Measurements from ENCODE around the gene MAEL.
A peak's percentile ranks its signal among the peaks of the same experiment; 100 is the strongest.
"Not testable (repeated sequence)": the region's sequence is repeated elsewhere in the genome, so short reads cannot be mapped to it uniquely, and the experiment has no call there.

Gene MAEL

GRCh38 chr1:166978821-166979220, 10.3 kb upstream of the MAEL start:
- no peak for DNase-seq

- no peak for DNase-seq
Observed at GRCh38 chr1:166980383-166980782, 8.7 kb upstream of the MAEL start.

GRCh38 chr1:166980818-166981217, 8.3 kb upstream of the MAEL start:
- DNase-seq = no peak

- no peak for DNase-seq
Observed at GRCh38 chr1:166981589-166981988, 7.5 kb upstream of the MAEL start.

GRCh38 chr1:166999075-166999474, 10.0 kb downstream of the MAEL start:
- DNase-seq = no peak

GRCh38 chr1:166999500-167000055, 10.5 kb downstream of the MAEL start:
- DNase-seq = peak; percentile 44

- no peak for DNase-seq
Observed at GRCh38 chr1:167000546-167000945, 11.5 kb downstream of the MAEL start.

- DNase-seq = peak; percentile 7
Observed at GRCh38 chr1:167002354-167002753, 13.3 kb downstream of the MAEL start.

- no peak for DNase-seq
Observed at GRCh38 chr1:167003711-167004110, 14.6 kb downstream of the MAEL start.

- DNase-seq = no peak
Observed at GRCh38 chr1:167011560-167012191, 22.6 kb downstream of the MAEL start.

GRCh38 chr1:167012570-167012969, 23.5 kb downstream of the MAEL start:
- no peak for DNase-seq

- no peak for DNase-seq
Observed at GRCh38 chr1:167013108-167013929, 24.2 kb downstream of the MAEL start.

GRCh38 chr1:167016100-167016750, 27.1 kb downstream of the MAEL start:
- no peak for DNase-seq

- no peak for DNase-seq
Observed at GRCh38 chr1:167022384-167022783, 33.3 kb downstream of the MAEL start.

- not testable (repeated sequence) for DNase-seq
Observed at GRCh38 chr1:167029553-167029952, 40.5 kb downstream of the MAEL start.

GRCh38 chr1:167033646-167034045, 44.6 kb downstream of the MAEL start:
- DNase-seq = no peak

- peak; percentile 79 for DNase-seq
Observed at GRCh38 chr1:167043752-167044488, 54.8 kb downstream of the MAEL start.

GRCh38 chr1:167051907-167052306, 62.8 kb downstream of the MAEL start:
- no peak for DNase-seq

- DNase-seq = no peak
Observed at GRCh38 chr1:167052389-167052788, 63.3 kb downstream of the MAEL start.

GRCh38 chr1:167054531-167054930, 65.5 kb downstream of the MAEL start:
- no peak for DNase-seq

- DNase-seq = no peak
Observed at GRCh38 chr1:167054946-167055630, 66.0 kb downstream of the MAEL start.

GRCh38 chr1:167056529-167057231, 67.6 kb downstream of the MAEL start:
- peak; percentile 86 for DNase-seq

Measured in NCI-H2171 treated with DMSO at 0.1 percent for 48 hours (cell line).